ENCODE results near the gene LDLRAD4. TPM values are rescaled to one million over a fixed set of nuclear protein-coding genes. Genes with fewer than 3 reads are reported as not detected.

LDLRAD4 gene
- total RNA-seq, 1 experiment from 2014 or later: 204 TPM

DNA sequence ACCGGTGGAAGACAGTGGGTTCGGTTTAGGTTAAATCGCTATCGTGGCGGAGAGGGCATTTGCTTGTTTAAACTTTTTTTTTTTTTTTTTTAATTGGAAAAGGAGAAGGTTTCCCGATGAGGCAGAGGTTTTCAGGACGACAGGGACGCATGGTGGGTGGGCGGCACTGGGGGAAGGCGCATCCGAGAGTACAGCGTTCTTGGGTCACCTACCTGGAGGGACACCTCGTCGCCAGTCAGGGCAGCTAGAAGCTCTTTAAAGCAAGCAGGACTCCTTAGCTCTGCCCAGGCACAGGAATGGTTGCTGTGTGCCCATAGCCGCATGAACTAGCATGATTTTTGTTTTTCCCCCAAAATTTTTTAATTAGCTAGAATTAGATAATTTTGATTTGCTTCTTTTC, 437 bp downstream of the LDLRAD4 start:
- DNase-seq: no peak
- Histone ChIP-seq H3K9ac (ENCODE audit: low read length) (no peak overlapping the region), H3K4me2 (ENCODE audit: low read depth, low read length, poor library complexity, severe bottlenecking) (no peak overlapping the region), H3K27me3 (ENCODE audit: low read length) (no peaks in the 10 kb centered on the region), H3K79me2 (ENCODE audit: low read length) (no peaks in the 10 kb centered on the region), H3K27ac (ENCODE audit: low read length) (no peak overlapping the region), H4K20me1 (ENCODE audit: insufficient read depth, low read depth, low read length) (no peaks in the 10 kb centered on the region), H3K4me1 (ENCODE audit: low read length) (no peaks in the 10 kb centered on the region), H3K9me3 (ENCODE audit: low read length) (no peaks in the 10 kb centered on the region), H3K36me3 (ENCODE audit: insufficient read depth, low read length) (no peaks in the 10 kb centered on the region), H3K9me2 (replicated peaks; ENCODE audit: insufficient read depth, low read length) (no peaks in the 10 kb centered on the region), H2AFZ (ENCODE audit: low read length) (no peak overlapping the region), H3K4me3 (ENCODE audit: low read length) (no peak overlapping the region)

DNA sequence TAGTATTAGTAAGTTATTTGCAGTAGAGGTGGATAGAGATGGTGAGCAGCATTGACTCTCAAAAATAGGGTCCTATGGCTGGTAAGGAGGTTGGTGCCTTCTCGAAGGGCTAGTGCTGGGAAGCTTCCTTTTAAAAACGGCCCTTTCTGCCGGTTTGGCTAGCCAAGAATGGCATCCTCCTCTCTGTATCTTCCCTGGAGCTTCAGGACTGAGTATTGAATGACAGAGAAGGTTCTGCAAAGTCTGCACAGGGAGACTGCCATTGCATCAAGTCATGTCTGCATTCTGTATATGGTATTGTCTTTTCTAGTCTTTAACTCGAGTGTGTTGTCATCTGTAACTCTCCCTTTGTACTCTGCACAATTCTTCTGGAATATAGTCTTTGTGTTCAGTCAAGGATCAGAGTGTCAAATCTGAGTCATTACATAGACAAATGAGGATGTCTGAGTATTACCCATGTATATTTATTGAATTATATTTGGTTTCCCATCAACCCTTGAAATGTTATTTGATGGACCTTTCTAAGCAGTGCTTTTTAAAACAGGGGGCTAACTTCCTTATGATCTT, 1.1 kb downstream of the LDLRAD4 start:
- no peak overlapping the region for H2AFZ ChIP-seq (ENCODE audit: low read length)
- H3K79me2 ChIP-seq (ENCODE audit: low read length): no peaks in the 10 kb centered on the region
- H3K27ac ChIP-seq (ENCODE audit: low read length): no peak overlapping the region
- no peaks in the 10 kb centered on the region for H3K36me3 ChIP-seq (ENCODE audit: insufficient read depth, low read length)
- no peaks in the 10 kb centered on the region for H3K27me3 ChIP-seq (ENCODE audit: low read length)
- H3K4me2 ChIP-seq (ENCODE audit: low read depth, low read length, poor library complexity, severe bottlenecking): no peak overlapping the region
- H3K4me1 ChIP-seq (ENCODE audit: low read length): no peaks in the 10 kb centered on the region
- H3K9me3 ChIP-seq (ENCODE audit: low read length): no peaks in the 10 kb centered on the region
- no peak overlapping the region for H3K9ac ChIP-seq (ENCODE audit: low read length)
- no peaks in the 10 kb centered on the region for H4K20me1 ChIP-seq (ENCODE audit: insufficient read depth, low read depth, low read length)
- H3K9me2 ChIP-seq (replicated peaks; ENCODE audit: insufficient read depth, low read length): no peaks in the 10 kb centered on the region
- no peak overlapping the region for H3K4me3 ChIP-seq (ENCODE audit: low read length)
- DNase-seq: peak; percentile 37

- no peak overlapping the region for H3K4me2 ChIP-seq (ENCODE audit: low read depth, low read length, poor library complexity, severe bottlenecking)
- H3K9me3 ChIP-seq (ENCODE audit: low read length): no peaks in the 10 kb centered on the region
- no peaks in the 10 kb centered on the region for H3K9me2 ChIP-seq (replicated peaks; ENCODE audit: insufficient read depth, low read length)
- no peak overlapping the region for H3K9ac ChIP-seq (ENCODE audit: low read length)
- H3K36me3 ChIP-seq (ENCODE audit: insufficient read depth, low read length): no peaks in the 10 kb centered on the region
- H3K27ac ChIP-seq (ENCODE audit: low read length): no peak overlapping the region
- DNase-seq: no peak
- H4K20me1 ChIP-seq (ENCODE audit: insufficient read depth, low read depth, low read length): no peaks in the 10 kb centered on the region
- H3K79me2 ChIP-seq (ENCODE audit: low read length): no peaks in the 10 kb centered on the region
- H3K4me1 ChIP-seq (ENCODE audit: low read length): no peaks in the 10 kb centered on the region
- no peak overlapping the region for H2AFZ ChIP-seq (ENCODE audit: low read length)
- H3K27me3 ChIP-seq (ENCODE audit: low read length): no peaks in the 10 kb centered on the region
- no peak overlapping the region for H3K4me3 ChIP-seq (ENCODE audit: low read length)
Observed at GRCh38 chr18:13220361-13220991, 1.9 kb downstream of the LDLRAD4 start.

DNA sequence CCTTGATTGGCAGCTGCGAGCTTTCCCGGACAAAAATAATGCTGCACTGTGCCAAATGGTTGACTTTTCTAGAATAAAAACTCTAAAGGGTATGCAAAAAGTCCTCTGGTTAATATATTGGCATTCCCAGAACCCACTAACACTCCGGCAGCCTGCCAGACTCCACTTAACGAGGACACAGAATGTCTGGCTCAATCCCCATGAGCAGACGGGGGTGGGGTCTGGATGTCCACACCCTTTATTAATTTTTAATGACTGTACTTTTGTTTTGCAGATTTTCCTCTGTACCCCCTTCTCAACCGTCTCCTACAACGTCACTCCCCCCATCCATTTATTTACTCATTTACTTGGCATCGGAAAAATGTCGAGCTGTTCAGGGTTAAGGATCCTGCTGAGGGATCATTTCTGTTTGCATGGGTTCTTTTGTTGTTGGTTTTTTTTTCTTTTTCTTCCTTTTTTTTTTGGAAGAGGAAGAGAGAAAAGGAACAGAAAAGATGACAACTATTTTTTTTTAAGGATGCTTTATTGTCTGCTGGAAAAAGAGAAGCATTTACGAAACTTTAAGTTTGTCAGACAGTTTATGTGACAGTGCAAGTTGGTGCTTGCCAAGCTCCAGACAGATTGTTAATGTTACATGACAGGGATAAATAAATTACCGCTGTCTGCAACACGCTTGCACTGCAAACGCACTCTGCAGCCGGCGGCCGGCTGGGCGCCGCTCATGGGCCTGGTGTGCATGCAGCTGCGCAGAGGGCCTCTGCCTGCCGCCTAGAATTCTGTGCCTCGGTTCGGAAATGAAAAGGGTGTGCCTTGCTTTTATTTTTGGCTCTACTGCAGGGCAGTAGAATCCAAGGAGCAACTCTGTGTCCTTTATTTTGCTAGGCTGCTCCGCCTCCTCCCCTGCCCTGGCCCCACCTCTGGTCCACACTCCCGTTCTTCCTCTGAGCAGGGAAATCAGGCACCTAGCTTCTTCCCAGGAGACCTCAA, 3.6 kb downstream of the LDLRAD4 start:
- Histone ChIP-seq H3K79me2 (ENCODE audit: low read length) (no peaks in the 10 kb centered on the region), H3K27ac (ENCODE audit: low read length) (no peak overlapping the region), H3K27me3 (ENCODE audit: low read length) (no peaks in the 10 kb centered on the region), H3K9me3 (ENCODE audit: low read length) (no peaks in the 10 kb centered on the region), H3K4me3 (ENCODE audit: low read length) (no peak overlapping the region), H2AFZ (ENCODE audit: low read length) (no peak overlapping the region), H3K36me3 (ENCODE audit: insufficient read depth, low read length) (no peaks in the 10 kb centered on the region), H3K9me2 (replicated peaks; ENCODE audit: insufficient read depth, low read length) (no peaks in the 10 kb centered on the region), H3K4me1 (ENCODE audit: low read length) (no peaks in the 10 kb centered on the region), H3K9ac (ENCODE audit: low read length) (no peak overlapping the region), H4K20me1 (ENCODE audit: insufficient read depth, low read depth, low read length) (no peaks in the 10 kb centered on the region), H3K4me2 (ENCODE audit: low read depth, low read length, poor library complexity, severe bottlenecking) (no peak overlapping the region)
- no peak for DNase-seq

DNA sequence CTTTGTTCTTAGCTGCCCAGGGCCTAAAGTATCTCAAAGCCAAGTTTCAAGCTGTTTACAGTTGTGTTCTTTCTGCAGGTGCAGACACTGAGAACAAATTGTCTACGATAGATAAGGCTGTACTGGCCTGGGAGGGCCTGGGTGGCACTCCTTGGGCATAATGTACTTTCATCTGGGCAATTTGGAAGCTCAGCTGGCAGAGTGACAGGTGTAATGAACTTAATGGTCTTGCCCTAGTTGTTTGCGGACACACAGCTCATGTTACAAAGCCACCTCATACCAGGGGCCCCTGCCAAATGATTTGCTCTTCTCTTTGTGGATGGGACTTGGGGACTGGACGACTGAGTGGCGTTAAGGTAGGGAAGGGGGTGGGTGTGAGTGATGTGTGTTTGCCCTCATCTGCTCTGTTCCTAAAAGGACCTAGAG, 4.3 kb downstream of the LDLRAD4 start:
- no peaks in the 10 kb centered on the region for H3K79me2 ChIP-seq (ENCODE audit: low read length)
- H3K27ac ChIP-seq (ENCODE audit: low read length): no peak overlapping the region
- no peaks in the 10 kb centered on the region for H3K4me1 ChIP-seq (ENCODE audit: low read length)
- no peak overlapping the region for H3K4me2 ChIP-seq (ENCODE audit: low read depth, low read length, poor library complexity, severe bottlenecking)
- no peaks in the 10 kb centered on the region for H3K9me2 ChIP-seq (replicated peaks; ENCODE audit: insufficient read depth, low read length)
- H3K27me3 ChIP-seq (ENCODE audit: low read length): no peaks in the 10 kb centered on the region
- H3K36me3 ChIP-seq (ENCODE audit: insufficient read depth, low read length): no peaks in the 10 kb centered on the region
- H3K9ac ChIP-seq (ENCODE audit: low read length): no peak overlapping the region
- no peaks in the 10 kb centered on the region for H4K20me1 ChIP-seq (ENCODE audit: insufficient read depth, low read depth, low read length)
- no peak overlapping the region for H2AFZ ChIP-seq (ENCODE audit: low read length)
- no peak overlapping the region for H3K4me3 ChIP-seq (ENCODE audit: low read length)
- DNase-seq: no peak
- no peaks in the 10 kb centered on the region for H3K9me3 ChIP-seq (ENCODE audit: low read length)

- H3K36me3 ChIP-seq (ENCODE audit: insufficient read depth, low read length): no peaks in the 10 kb centered on the region
- no peaks in the 10 kb centered on the region for H3K27me3 ChIP-seq (ENCODE audit: low read length)
- H4K20me1 ChIP-seq (ENCODE audit: insufficient read depth, low read depth, low read length): no peaks in the 10 kb centered on the region
- no peaks in the 10 kb centered on the region for H3K79me2 ChIP-seq (ENCODE audit: low read length)
- H3K27ac ChIP-seq (ENCODE audit: low read length): no peak overlapping the region
- no peak overlapping the region for H3K9ac ChIP-seq (ENCODE audit: low read length)
- H3K4me1 ChIP-seq (ENCODE audit: low read length): no peaks in the 10 kb centered on the region
- no peaks in the 10 kb centered on the region for H3K9me2 ChIP-seq (replicated peaks; ENCODE audit: insufficient read depth, low read length)
- no peaks in the 10 kb centered on the region for H3K9me3 ChIP-seq (ENCODE audit: low read length)
- DNase-seq: no peak
- no peak overlapping the region for H3K4me3 ChIP-seq (ENCODE audit: low read length)
- H3K4me2 ChIP-seq (ENCODE audit: low read depth, low read length, poor library complexity, severe bottlenecking): no peak overlapping the region
- no peak overlapping the region for H2AFZ ChIP-seq (ENCODE audit: low read length)
Observed at GRCh38 chr18:13223311-13224143, 5.0 kb downstream of the LDLRAD4 start.

GRCh38 chr18:13225261-13225660, 6.7 kb downstream of the LDLRAD4 start:
- Histone ChIP-seq H3K4me1 (ENCODE audit: low read length) (no peaks in the 10 kb centered on the region), H3K36me3 (ENCODE audit: insufficient read depth, low read length) (no peaks in the 10 kb centered on the region), H3K9me2 (replicated peaks; ENCODE audit: insufficient read depth, low read length) (no peaks in the 10 kb centered on the region), H3K9me3 (ENCODE audit: low read length) (no peaks in the 10 kb centered on the region), H3K27ac (ENCODE audit: low read length) (no peak overlapping the region), H3K27me3 (ENCODE audit: low read length) (no peaks in the 10 kb centered on the region), H3K9ac (ENCODE audit: low read length) (no peak overlapping the region), H4K20me1 (ENCODE audit: insufficient read depth, low read depth, low read length) (no peaks in the 10 kb centered on the region), H3K4me2 (ENCODE audit: low read depth, low read length, poor library complexity, severe bottlenecking) (no peak overlapping the region), H3K4me3 (ENCODE audit: low read length) (no peak overlapping the region), H3K79me2 (ENCODE audit: low read length) (no peaks in the 10 kb centered on the region), H2AFZ (ENCODE audit: low read length) (no peak overlapping the region)
- DNase-seq: no peak

All from Karpas-422 (cell line).